NCI-H128 (cell line): Measurements from ENCODE around the gene MS4A2.
"Not testable (repeated sequence)": the region's sequence is repeated elsewhere in the genome, so short reads cannot be mapped to it uniquely, and the experiment has no call there.

Source experiments
- DNase-seq: peaks from one replicate; lab custom pipeline; 2025; ENCODE audit not compliant: unreplicated experiment; lab: John Stamatoyannopoulos, UW

Gene MS4A2

GRCh38 chr11:60088364-60088763, at the start of gene MS4A2:
MS4A2 (plus strand) TSS chr11:60088664; CDS start chr11:60088766, 102 bp downstream.
- DNase-seq = no peak

- DNase-seq = no peak
Measured at GRCh38 chr11:60040109-60040508, 48.4 kb upstream of the MS4A2 start, which contains the start of gene OOSP2. OOSP2 (plus strand) TSS chr11:60040409; CDS start chr11:60040460, 51 bp downstream.

DNA sequence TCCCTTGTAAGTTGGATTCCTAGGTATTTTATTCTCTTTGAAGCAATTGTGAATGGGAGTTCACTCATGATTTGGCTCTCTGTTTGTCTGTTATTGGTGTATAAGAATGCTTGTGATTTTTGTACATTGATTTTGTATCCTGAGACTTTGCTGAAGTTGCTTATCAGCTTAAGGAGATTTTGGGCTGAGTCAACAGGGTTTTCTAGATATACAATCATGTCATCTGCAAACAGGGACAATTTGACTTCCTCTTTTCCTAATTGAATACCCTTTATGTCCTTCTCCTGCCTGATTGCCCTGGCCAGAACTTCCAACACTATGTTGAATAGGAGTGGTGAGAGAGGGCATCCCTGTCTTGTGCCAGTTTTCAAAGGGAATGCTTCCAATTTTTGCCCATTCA, 38.0 kb upstream of the MS4A2 start:
- not testable (repeated sequence) for DNase-seq

GRCh38 chr11:60050839-60051238, 37.6 kb upstream of the MS4A2 start:
- not testable (repeated sequence) for DNase-seq

- no peak for DNase-seq
Measured at GRCh38 chr11:60056349-60056969, 32.0 kb upstream of the MS4A2 start, which contains the start of gene MS4A3. MS4A3 (plus strand) TSS chr11:60056665; CDS start chr11:60061161, 4,496 bp downstream.

- DNase-seq = no peak
Measured at GRCh38 chr11:60059052-60059451, 29.4 kb upstream of the MS4A2 start.

DNA sequence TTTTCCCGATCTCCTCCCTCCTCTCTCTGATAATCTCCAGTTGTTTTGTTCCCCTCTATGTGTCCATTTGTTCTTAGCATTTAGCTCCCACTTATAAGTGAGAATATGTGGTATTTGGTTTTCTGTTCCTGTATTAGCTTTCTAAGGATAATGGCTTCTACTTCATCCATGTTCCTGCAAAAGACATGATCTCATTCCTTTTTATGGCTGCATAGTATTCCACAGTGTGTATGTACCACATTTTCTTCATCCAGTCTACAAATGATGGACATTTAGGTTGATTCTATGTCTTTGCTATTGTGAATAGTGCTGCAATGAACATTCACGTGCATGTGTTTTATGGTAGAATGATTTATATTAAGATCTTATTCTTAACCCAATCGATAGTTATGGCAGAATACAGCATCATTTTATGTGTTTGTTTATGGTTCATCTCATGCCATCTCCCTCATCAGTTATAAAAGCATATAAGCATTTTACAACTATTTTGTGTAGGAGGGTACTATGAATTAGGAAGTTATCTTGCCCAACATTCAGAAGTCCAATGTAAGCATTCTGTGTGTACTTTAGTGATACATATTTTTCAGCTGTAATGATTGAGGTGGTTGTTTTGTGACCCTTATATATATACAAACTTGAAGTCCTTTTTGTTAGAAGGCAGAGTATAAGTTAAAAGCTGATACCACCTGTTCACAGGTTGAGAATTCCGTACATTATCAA, 28.8 kb upstream of the MS4A2 start:
- no peak for DNase-seq

GRCh38 chr11:60064111-60064510, 24.4 kb upstream of the MS4A2 start:
- no peak for DNase-seq

- no peak for DNase-seq
Measured at GRCh38 chr11:60065801-60066200, 22.7 kb upstream of the MS4A2 start.

GRCh38 chr11:60069450-60069849, 19.0 kb upstream of the MS4A2 start:
- no peak for DNase-seq

DNA sequence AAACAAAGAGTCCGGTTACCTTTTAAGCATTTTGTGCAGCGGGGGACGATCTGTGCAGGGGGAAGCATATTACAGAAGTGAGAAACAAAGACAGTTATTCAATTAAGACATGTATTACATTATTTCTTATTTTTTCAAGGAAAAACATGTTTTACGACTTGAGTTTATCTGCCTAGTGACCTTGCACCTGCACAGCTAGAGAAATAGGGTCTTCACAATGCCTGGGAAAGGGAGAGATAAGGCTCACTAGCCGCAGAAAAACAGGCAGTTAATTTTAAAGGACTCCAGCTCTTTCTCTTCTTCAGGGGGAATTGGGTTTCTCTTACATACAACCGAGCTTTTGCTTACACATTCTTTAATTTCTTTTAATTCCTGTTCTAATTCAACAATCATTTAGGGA, 16.8 kb upstream of the MS4A2 start:
- not testable (repeated sequence) for DNase-seq

DNA sequence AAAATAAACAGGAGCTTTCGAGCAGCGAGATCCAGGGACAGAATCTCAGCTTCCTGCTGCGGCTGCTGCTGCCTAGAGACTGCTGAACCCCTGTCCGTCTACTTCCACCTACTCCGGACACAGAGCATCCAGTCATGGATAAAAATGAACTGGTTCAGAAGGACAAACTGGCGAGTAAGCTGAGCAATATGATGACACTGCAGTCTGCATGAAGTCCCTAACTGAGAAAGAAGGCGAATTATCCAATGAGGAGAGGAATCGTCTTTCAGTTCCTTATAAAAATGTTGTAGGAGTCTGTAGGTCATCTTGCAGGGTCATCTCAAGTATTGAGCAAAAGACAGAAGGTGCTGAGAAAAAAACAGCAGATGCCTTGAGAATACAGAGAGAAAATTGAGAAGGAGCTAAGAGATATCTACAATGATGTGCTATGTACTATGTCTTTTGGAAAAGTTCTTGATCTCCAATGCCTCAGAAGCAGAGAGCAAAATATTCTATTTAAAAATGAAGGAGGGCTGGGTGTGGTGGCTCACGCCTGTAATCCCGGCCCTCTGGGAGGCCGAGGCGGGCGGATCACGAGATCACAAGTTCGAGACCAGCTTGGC, 11.1 kb upstream of the MS4A2 start:
- no peak for DNase-seq

- DNase-seq = no peak
Measured at GRCh38 chr11:60077981-60078380, 10.5 kb upstream of the MS4A2 start.

DNA sequence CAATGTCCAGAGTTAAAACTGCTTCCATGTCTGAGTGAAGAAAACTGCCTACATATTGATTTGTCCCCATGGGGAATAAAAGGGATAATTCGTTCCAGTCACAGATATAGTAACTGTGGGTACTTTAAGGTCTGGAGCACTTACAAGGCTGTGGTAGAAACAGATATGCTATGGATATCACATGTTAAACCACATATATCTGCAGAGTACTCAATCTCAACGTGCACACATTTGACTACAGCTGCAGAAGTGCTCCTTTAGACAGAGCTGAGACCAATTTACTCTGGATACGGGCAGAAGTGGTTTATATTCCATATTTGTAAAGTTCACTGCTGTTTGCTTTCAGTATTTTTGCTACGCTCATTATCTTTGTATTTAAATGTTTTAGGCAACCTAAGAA, 9.7 kb upstream of the MS4A2 start:
- DNase-seq = no peak

GRCh38 chr11:60080535-60080934, 7.9 kb upstream of the MS4A2 start:
- DNase-seq = no peak

DNA sequence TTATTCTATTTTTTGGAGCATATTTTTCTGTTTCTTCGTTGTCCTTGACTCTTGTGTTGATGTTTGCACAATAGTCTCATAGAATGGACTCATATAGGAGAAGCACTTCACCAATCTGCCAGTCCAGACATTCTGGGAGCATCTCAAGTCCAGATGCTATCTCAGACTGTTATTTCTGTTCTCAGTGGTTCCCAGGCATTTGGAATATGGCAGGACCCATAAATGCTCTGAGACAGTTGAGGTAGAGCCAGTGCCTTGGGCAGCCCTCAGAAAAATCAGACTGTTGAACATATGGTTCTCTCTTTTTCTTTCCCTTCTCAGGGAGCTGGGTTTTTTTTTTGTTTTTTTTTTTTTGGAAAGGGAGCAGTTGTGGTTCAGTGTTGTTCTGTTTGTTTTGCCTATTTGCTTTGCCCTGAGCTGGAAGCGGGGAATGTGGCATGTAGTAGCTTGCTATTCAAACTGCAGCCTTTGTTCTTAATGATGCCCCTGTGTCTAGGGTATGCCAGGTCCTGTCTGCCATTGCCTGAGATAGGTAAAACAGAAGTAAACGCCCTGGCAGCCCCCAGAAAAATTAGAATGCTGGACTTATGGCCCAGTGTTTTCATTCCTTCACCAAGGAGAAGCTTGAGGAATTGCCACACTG, 3.7 kb upstream of the MS4A2 start:
- DNase-seq = no peak

DNA sequence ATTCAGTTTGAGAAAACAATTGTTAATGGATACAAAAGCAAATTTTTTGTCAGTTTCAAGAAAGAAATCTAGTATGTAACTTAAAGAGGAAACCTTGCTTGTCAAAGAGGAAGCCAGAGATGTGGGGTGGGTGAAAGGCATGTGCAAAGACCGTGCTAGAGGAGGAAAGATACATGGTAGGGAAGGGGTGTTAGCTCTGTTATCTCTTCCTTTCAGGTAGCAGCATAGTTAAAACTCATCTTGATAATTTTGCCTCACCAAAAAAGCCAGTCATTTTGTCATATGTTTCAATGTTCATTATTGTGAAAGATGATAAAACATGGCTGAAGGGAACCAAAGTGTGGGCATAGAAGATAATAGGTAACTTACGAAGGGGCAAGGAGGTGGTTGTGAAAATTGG, 2.6 kb upstream of the MS4A2 start:
- DNase-seq = no peak

- DNase-seq = no peak
Measured at GRCh38 chr11:60087239-60087638, 1.2 kb upstream of the MS4A2 start.

- DNase-seq = no peak
Measured at GRCh38 chr11:60095477-60096120, 7.1 kb downstream of the MS4A2 start.

DNA sequence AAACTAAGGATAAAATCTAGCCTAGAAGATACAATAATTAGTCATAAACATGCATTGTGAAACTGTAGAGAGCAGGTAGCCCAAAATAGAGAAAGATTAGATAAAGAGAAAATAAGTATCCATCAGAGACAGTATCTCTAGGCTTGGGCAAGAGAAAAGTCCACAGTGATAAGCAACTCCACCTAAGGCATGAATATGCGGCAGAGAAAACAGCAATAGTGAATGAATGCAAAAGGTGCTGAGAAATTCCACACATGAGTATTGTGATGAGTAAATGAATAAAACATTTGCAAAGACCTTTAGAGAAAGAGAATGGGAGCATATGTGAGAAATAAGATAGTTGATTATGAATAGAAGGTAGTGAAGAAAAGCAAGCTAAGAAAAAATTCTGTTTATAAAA, 8.7 kb downstream of the MS4A2 start:
- DNase-seq = no peak

DNA sequence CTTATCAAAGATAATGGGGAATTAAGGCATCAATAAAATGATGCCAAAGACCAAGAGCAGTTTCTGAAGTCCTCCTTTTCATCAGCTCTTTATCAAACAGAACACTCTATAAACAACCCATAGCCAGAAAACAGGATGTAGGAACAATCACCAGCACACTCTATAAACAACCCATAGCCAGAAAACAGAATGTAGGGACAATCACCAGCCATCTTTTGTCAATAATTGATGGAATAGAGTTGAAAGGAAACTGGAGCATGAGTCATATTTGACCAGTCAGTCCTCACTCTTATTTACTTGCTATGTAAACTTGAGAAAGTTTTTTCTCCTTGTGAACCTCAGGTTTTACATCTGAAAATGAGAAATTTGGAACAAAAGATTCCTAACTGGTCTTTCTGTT, 10.0 kb downstream of the MS4A2 start:
- no peak for DNase-seq
